ENCODE measurements around the gene STYXL1.

The STYXL1 gene

GRCh38 chr7:75951506-75951905 lies 96.3 kb downstream of the STYXL1 start:
- no peak for TF ChIP-seq CTCF (IDR thresholded peaks at IDR 0.05; ENCODE audit: extremely low read depth, missing control alignments)
- DNase-seq (ENCODE audit: low spot score), result no peak

- DNase-seq (ENCODE audit: low spot score), result no peak
- no peak for TF ChIP-seq CTCF (IDR thresholded peaks at IDR 0.05; ENCODE audit: extremely low read depth, missing control alignments)
These were observed 97.6 kb downstream of the STYXL1 start for GRCh38 chr7:75950111-75950681.

- no peak for TF ChIP-seq CTCF (IDR thresholded peaks at IDR 0.05; ENCODE audit: extremely low read depth, missing control alignments)
- DNase-seq (ENCODE audit: low spot score), result no peak
These were observed 99.6 kb downstream of the STYXL1 start for GRCh38 chr7:75948179-75948578.
